Calu3 (cell line): ENCODE results near the gene FBXW11. TPM values are rescaled to one million over a fixed set of nuclear protein-coding genes. Genes with fewer than 3 reads are reported as not detected.

ENCODE experiments used
- BruUV-seq: library from RNA; stranded (reverse); fragments of 400-500 nt; replicated peaks from 2 replicates; lab custom pipeline; 2021; lab: Mats Ljungman, UMichigan
- CTCF ChIA-PET: fragments of 300-600 bp; sonication (Branson Sonifier 250); formaldehyde crosslinking; loops from one replicate; lab custom pipeline; 2022; ENCODE audit warnings: antibody characterized with exemption; lab: Charles Lee
- DNase-seq: peaks from one replicate; pipeline ENCODE4 v3.0.0; 2022
- H3K27ac Mint-ChIP-seq: one replicate; pipeline ENCODE4 v1.8.0; 2022; ENCODE audit warnings: mixed read lengths; ENCODE audit not compliant: unreplicated experiment
- H3K27me3 Mint-ChIP-seq: one replicate; pipeline ENCODE4 v1.8.0; 2022; ENCODE audit warnings: mixed read lengths; ENCODE audit not compliant: unreplicated experiment
- H3K36me3 Mint-ChIP-seq: one replicate; pipeline ENCODE4 v1.8.0; 2022; ENCODE audit warnings: mild to moderate bottlenecking, moderate library complexity, mixed read lengths; ENCODE audit not compliant: insufficient read depth, unreplicated experiment
- H3K4me1 Mint-ChIP-seq: one replicate; pipeline ENCODE4 v1.8.0; 2022; ENCODE audit warnings: mild to moderate bottlenecking, low read depth, mixed read lengths; ENCODE audit not compliant: unreplicated experiment
- H3K4me3 Mint-ChIP-seq: one replicate; pipeline ENCODE4 v1.8.0; 2022; ENCODE audit warnings: mild to moderate bottlenecking, low read depth, moderate library complexity, mixed read lengths; ENCODE audit not compliant: unreplicated experiment
- H3K9me3 Mint-ChIP-seq: one replicate; pipeline ENCODE4 v1.8.0; 2022; ENCODE audit warnings: low read depth, mixed read lengths; ENCODE audit not compliant: unreplicated experiment
- CTCF ChIP-seq: fragments of 200-600 bp; IDR thresholded peaks from one replicate; pipeline ENCODE4 v1.8.0; 2022; ENCODE audit warnings: antibody characterized with exemption; ENCODE audit not compliant: unreplicated experiment
- intact Hi-C: fragments of 100-400 bp; cut with micrococcal nuclease; formaldehyde crosslinking; loops from one replicate; pipeline ENCODE4 v1.10.0; 2022; ENCODE audit not compliant: unreplicated experiment
- total RNA-seq: library from RNA; stranded (reverse); gene quantifications from 2 replicates; pipeline ENCODE4 v1.2.3, GENCODE V29; 2022

FBXW11 gene
- total RNA-seq, 1 experiment from 2014 or later, result 63.3 TPM

DNA sequence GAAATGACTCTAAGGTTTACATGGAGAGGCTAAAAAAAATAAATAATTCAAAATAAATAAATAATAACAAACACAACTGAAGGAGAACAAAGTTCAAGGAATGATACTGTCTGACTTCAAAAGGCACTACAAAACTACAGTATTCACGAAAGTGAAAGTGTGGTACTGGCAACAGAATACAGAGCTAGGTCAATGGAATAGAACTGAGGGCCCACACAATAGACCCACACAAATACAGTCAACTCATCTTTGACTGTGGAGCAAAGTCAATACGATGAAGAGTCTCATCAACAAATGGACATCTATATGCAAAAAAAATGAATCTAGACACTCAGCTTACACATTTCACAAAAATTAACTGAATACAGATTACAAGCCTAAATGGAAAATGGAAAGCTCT lies 75.3 kb downstream of the FBXW11 start:
- peaks cover 10% of the 10 kb centered on the region for H3K4me1 Mint-ChIP-seq
- BruUV-seq, result no TSS peak
- H3K27me3 Mint-ChIP-seq, result no peaks in the 10 kb centered on the region
- CTCF ChIA-PET, result interaction anchor here (0.7 kb wide), 1 partner anchor 1395 kb away, joined by 6 read pairs; no protein-coding TSS in a partner anchor
- H3K36me3 Mint-ChIP-seq, result peaks cover 7% of the 10 kb centered on the region
- no peak for DNase-seq
- H3K9me3 Mint-ChIP-seq, result no peaks in the 10 kb centered on the region
- no peak overlapping the region for H3K4me3 Mint-ChIP-seq
- intact Hi-C loops, result no loop called here
- no peak for TF ChIP-seq CTCF
- no peak overlapping the region for H3K27ac Mint-ChIP-seq

- CTCF ChIA-PET, result no interaction called here
- H3K9me3 Mint-ChIP-seq, result peaks cover 2% of the 10 kb centered on the region
- H3K27ac Mint-ChIP-seq, result no peak overlapping the region
- TF ChIP-seq CTCF, result peak; percentile 54
- no peak for DNase-seq
- peaks cover 11% of the 10 kb centered on the region for H3K4me1 Mint-ChIP-seq
- H3K36me3 Mint-ChIP-seq, result no peaks in the 10 kb centered on the region
- H3K27me3 Mint-ChIP-seq, result no peaks in the 10 kb centered on the region
- intact Hi-C loops, result no loop called here
- no TSS peak for BruUV-seq
- H3K4me3 Mint-ChIP-seq, result no peak overlapping the region
Measured at GRCh38 chr5:171927345-171927941, 79.0 kb downstream of the FBXW11 start.

- intact Hi-C loops, result no loop called here
- no TSS peak for BruUV-seq
Measured at GRCh38 chr5:171926311-171926710, 80.1 kb downstream of the FBXW11 start.

GRCh38 chr5:171924493-171925122 lies 81.8 kb downstream of the FBXW11 start:
- CTCF ChIA-PET, result no interaction called here
- H3K27ac Mint-ChIP-seq, result no peak overlapping the region
- peaks cover 23% of the 10 kb centered on the region for H3K4me1 Mint-ChIP-seq
- BruUV-seq, result no TSS peak
- no peak for TF ChIP-seq CTCF
- no peaks in the 10 kb centered on the region for H3K36me3 Mint-ChIP-seq
- H3K9me3 Mint-ChIP-seq, result peaks cover 2% of the 10 kb centered on the region
- intact Hi-C loops, result no loop called here
- DNase-seq, result no peak
- no peak overlapping the region for H3K4me3 Mint-ChIP-seq
- H3K27me3 Mint-ChIP-seq, result no peaks in the 10 kb centered on the region

More at GRCh38 chr5:171926311-171926710, 80.1 kb downstream of the FBXW11 start:
- peaks cover 2% of the 10 kb centered on the region for H3K9me3 Mint-ChIP-seq
- H3K27me3 Mint-ChIP-seq, result no peaks in the 10 kb centered on the region
- H3K27ac Mint-ChIP-seq, result no peak overlapping the region
- no peak overlapping the region for H3K4me3 Mint-ChIP-seq
- CTCF ChIA-PET, result no interaction called here
- no peak for DNase-seq
- H3K36me3 Mint-ChIP-seq, result no peaks in the 10 kb centered on the region
- H3K4me1 Mint-ChIP-seq, result peaks cover 16% of the 10 kb centered on the region
- no peak for TF ChIP-seq CTCF
